ENCODE data around the gene KIF24.

The KIF24 gene

DNA sequence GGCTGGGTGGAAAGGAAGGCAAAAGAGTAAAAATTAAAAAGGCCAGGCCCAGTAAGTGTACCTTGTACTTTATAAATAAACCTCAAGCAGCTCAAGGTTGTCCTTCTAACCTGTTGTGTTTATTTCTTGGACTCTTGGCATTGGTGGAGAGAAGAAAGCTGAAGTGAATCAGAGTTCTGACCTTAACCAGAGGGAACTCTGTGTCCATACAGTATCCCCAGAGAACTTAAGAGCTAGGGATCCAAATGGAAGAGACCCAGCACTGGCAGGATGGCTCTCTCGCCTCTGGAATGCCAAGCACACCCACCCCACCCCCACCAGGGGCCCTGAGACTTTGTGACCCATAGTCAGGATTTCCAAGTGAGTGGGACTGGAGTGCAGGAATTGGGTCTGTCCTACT, 14.5 kb upstream of the KIF24 start:
- POLR2A ChIA-PET: no interaction called here
- Histone ChIP-seq H3K4me1 (ENCODE audit: control insufficient read depth, insufficient read depth, low read length) (no peaks in the 10 kb centered on the region), H3K4me3 (ENCODE audit: low read depth, low read length) (no peak overlapping the region), H3K27ac (ENCODE audit: extremely low read depth, low read depth, low read length) (no peak overlapping the region), H3K36me3 (ENCODE audit: control insufficient read depth in 2 of 2, insufficient read depth in 1 of 2, low read length in 2 of 2) (peaks cover 0 to 37% of the 10 kb centered on the region in 2 experiments; a peak in 2 of 3 replicates), H3K9me3 (ENCODE audit: control insufficient read depth, insufficient read depth, low read depth, low read length) (no peaks in the 10 kb centered on the region)
- CTCF ChIA-PET: no interaction called here
- TF ChIP-seq, protein P1, sequence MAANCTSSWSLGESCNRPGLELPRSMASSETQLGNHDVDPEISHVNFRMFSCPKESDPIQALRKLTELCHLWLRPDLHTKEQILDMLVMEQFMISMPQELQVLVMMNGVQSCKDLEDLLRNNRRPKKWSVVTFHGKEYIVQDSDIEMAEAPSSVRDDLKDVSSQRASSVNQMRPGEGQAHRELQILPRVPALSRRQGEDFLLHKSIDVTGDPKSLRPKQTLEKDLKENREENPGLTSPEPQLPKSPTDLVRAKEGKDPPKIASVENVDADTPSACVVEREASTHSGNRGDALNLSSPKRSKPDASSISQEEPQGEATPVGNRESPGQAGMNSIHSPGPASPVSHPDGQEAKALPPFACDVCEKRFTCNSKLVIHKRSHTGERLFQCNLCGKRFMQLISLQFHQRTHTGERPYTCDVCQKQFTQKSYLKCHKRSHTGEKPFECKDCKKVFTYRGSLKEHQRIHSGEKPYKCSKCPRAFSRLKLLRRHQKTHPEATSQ (tag by site-specific recombination; IDR thresholded peaks at IDR 0.05): no peak
- TF ChIP-seq, protein P2, sequence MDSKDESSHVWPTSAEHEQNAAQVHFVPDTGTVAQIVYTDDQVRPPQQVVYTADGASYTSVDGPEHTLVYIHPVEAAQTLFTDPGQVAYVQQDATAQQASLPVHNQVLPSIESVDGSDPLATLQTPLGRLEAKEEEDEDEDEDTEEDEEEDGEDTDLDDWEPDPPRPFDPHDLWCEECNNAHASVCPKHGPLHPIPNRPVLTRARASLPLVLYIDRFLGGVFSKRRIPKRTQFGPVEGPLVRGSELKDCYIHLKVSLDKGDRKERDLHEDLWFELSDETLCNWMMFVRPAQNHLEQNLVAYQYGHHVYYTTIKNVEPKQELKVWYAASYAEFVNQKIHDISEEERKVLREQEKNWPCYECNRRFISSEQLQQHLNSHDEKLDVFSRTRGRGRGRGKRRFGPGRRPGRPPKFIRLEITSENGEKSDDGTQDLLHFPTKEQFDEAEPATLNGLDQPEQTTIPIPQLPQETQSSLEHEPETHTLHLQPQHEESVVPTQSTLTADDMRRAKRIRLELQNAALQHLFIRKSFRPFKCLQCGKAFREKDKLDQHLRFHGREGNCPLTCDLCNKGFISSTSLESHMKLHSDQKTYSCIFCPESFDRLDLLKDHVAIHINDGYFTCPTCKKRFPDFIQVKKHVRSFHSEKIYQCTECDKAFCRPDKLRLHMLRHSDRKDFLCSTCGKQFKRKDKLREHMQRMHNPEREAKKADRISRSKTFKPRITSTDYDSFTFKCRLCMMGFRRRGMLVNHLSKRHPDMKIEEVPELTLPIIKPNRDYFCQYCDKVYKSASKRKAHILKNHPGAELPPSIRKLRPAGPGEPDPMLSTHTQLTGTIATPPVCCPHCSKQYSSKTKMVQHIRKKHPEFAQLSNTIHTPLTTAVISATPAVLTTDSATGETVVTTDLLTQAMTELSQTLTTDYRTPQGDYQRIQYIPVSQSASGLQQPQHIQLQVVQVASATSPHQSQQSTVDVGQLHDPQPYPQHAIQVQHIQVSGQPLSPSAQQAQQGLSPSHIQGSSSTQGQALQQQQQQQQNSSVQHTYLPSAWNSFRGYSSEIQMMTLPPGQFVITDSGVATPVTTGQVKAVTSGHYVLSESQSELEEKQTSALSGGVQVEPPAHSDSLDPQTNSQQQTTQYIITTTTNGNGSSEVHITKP (tag by site-specific recombination; IDR thresholded peaks at IDR 0.05): no peak
- TF ChIP-seq MYNN (tag by site-specific recombination; IDR thresholded peaks at IDR 0.05; ENCODE audit: borderline replicate concordance) (no peak), GLI2 (tag by site-specific recombination; IDR thresholded peaks at IDR 0.05; ENCODE audit: borderline replicate concordance, low read depth) (no peak), ZNF211 (tag by site-specific recombination; IDR thresholded peaks at IDR 0.05; ENCODE audit: low read depth) (no peak), ZNF37A (tag by site-specific recombination; IDR thresholded peaks at IDR 0.05) (no peak), ZNF561 (tag by site-specific recombination; IDR thresholded peaks at IDR 0.05; ENCODE audit: borderline replicate concordance) (no peak), ZNF776 (tag by site-specific recombination; IDR thresholded peaks at IDR 0.05; ENCODE audit: borderline replicate concordance) (no peak), FEZF1 (tag by site-specific recombination; IDR thresholded peaks at IDR 0.05) (no peak), KLF1 (tag by site-specific recombination; IDR thresholded peaks at IDR 0.05) (no peak), ZNF544 (tag by site-specific recombination; IDR thresholded peaks at IDR 0.05) (no peak), OVOL3 (tag by site-specific recombination; IDR thresholded peaks at IDR 0.05) (no peak), ZBTB1 (tag by site-specific recombination; IDR thresholded peaks at IDR 0.05) (no peak), ZNF521 (tag by site-specific recombination; IDR thresholded peaks at IDR 0.05) (no peak), ZNF473 (tag by site-specific recombination; IDR thresholded peaks at IDR 0.05) (no peak), ZSCAN23 (tag by site-specific recombination; IDR thresholded peaks at IDR 0.05) (no peak), ZNF654 (tag by site-specific recombination; IDR thresholded peaks at IDR 0.05; ENCODE audit: low read depth) (no peak), ZNF510 (tag by site-specific recombination; IDR thresholded peaks at IDR 0.05; ENCODE audit: insufficient replicate concordance) (no peak), ZNF626 (tag by site-specific recombination; IDR thresholded peaks at IDR 0.05) (no peak)
- TF ChIP-seq, protein P3, sequence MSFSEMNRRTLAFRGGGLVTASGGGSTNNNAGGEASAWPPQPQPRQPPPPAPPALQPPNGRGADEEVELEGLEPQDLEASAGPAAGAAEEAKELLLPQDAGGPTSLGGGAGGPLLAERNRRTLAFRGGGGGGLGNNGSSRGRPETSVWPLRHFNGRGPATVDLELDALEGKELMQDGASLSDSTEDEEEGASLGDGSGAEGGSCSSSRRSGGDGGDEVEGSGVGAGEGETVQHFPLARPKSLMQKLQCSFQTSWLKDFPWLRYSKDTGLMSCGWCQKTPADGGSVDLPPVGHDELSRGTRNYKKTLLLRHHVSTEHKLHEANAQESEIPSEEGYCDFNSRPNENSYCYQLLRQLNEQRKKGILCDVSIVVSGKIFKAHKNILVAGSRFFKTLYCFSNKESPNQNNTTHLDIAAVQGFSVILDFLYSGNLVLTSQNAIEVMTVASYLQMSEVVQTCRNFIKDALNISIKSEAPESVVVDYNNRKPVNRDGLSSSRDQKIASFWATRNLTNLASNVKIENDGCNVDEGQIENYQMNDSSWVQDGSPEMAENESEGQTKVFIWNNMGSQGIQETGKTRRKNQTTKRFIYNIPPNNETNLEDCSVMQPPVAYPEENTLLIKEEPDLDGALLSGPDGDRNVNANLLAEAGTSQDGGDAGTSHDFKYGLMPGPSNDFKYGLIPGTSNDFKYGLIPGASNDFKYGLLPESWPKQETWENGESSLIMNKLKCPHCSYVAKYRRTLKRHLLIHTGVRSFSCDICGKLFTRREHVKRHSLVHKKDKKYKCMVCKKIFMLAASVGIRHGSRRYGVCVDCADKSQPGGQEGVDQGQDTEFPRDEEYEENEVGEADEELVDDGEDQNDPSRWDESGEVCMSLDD (tag by site-specific recombination; IDR thresholded peaks at IDR 0.05): no peak
